PFSK-1 (cell line): ENCODE measurements around the gene CFAP77.

Experiments used
- FOXP2 ChIP-seq: optimal IDR thresholded peaks from 2 replicates; pipeline ENCODE3; 2011; ENCODE audit warnings: borderline replicate concordance, control low read depth, inconsistent platforms; ENCODE audit not compliant: insufficient read depth; ENCODE audit errors: extremely low read length, extremely low read depth
- POLR2AphosphoS5 ChIP-seq: IDR thresholded peaks from 2 replicates; pipeline ENCODE4 v1.6.1; 2012; ENCODE audit warnings: low read depth, mild to moderate bottlenecking, control low read depth, low read length, moderate library complexity
- SIN3A ChIP-seq: IDR thresholded peaks from 2 replicates; pipeline ENCODE4 v1.6.1; 2012; ENCODE audit warnings: mild to moderate bottlenecking, low read length, moderate library complexity, borderline replicate concordance; ENCODE audit not compliant: insufficient read depth
- TAF1 ChIP-seq: IDR thresholded peaks from 2 replicates; pipeline ENCODE4 v1.6.1; 2012; ENCODE audit warnings: low read length, control low read depth, borderline replicate concordance; ENCODE audit not compliant: insufficient read depth
- TF ChIP-seq, protein P1 (sequence below), 2 experiments: IDR thresholded peaks; 2 replicates each; pipeline versions ENCODE4 v1.6.1 to v1.8.0; 2011 to 2012; ENCODE audit warnings: low read depth in 2 of 2, low read length in 2 of 2, control low read depth in 1 of 2, inconsistent platforms in 1 of 2, mild to moderate bottlenecking in 1 of 2, moderate library complexity in 1 of 2; ENCODE audit not compliant: insufficient read depth in 1 of 2

Gene CFAP77

DNA sequence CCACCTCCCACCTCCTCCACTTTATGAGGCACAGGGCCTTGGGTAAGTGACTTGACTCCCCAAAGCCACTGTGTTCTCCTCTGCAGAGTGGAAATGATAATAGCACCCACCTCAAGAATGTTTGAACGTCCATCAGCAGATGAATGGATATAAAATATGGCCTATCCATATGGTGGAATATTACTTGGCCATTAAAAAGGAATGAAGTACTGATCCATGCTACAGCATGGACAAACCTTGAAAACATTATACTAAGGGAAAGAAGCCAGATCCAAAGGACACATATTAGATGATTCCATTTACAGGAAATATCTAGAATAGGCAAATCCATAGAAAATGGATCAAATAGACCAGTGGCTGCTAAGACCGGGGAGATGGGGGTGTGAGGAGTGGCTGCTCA lies 50.2 kb downstream of the CFAP77 start:
- TF ChIP-seq SIN3A (no peak), TAF1 (no peak), POLR2AphosphoS5 (no peak), FOXP2 (no peak)
- TF ChIP-seq, protein P1, sequence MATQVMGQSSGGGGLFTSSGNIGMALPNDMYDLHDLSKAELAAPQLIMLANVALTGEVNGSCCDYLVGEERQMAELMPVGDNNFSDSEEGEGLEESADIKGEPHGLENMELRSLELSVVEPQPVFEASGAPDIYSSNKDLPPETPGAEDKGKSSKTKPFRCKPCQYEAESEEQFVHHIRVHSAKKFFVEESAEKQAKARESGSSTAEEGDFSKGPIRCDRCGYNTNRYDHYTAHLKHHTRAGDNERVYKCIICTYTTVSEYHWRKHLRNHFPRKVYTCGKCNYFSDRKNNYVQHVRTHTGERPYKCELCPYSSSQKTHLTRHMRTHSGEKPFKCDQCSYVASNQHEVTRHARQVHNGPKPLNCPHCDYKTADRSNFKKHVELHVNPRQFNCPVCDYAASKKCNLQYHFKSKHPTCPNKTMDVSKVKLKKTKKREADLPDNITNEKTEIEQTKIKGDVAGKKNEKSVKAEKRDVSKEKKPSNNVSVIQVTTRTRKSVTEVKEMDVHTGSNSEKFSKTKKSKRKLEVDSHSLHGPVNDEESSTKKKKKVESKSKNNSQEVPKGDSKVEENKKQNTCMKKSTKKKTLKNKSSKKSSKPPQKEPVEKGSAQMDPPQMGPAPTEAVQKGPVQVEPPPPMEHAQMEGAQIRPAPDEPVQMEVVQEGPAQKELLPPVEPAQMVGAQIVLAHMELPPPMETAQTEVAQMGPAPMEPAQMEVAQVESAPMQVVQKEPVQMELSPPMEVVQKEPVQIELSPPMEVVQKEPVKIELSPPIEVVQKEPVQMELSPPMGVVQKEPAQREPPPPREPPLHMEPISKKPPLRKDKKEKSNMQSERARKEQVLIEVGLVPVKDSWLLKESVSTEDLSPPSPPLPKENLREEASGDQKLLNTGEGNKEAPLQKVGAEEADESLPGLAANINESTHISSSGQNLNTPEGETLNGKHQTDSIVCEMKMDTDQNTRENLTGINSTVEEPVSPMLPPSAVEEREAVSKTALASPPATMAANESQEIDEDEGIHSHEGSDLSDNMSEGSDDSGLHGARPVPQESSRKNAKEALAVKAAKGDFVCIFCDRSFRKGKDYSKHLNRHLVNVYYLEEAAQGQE (IDR thresholded peaks at IDR 0.05; ENCODE audit: insufficient read depth in 1 of 2, low read depth in 2 of 2, low read length in 2 of 2): no peak

DNA sequence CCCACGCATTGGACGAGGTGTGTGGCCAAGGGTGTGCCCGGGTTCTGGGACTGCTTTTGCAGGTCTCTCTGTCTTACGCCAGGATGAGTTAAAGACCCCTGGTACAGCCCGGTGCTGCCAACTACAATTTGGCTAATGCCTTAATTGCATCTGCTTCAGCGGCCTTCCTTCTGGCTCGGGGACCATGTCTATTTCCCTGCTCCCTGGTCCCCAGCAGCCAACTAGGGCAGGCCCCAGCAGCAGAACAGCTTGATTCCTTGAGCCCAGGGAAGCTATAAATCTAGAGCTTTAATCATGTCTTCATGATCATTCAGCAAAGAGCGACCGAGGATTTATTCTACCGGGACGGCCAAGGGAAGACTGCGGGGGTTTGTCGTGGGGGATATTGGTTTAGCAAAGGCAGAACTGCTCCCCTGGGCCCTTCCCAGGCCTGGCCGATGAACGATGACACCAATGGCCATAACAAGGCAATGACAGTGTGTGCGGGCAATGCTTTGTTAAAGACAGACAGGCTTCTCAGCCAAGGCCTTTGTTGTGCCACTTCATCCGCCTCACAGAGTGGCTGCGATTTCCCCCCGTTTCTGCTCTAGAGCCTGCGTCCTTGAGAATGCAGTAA lies 51.4 kb downstream of the CFAP77 start:
- TF ChIP-seq SIN3A (no peak), TAF1 (no peak), FOXP2 (no peak), POLR2AphosphoS5 (no peak)
- TF ChIP-seq, protein P1 (IDR thresholded peaks at IDR 0.05; ENCODE audit: insufficient read depth in 1 of 2, low read depth in 2 of 2, low read length in 2 of 2): no peak

DNA sequence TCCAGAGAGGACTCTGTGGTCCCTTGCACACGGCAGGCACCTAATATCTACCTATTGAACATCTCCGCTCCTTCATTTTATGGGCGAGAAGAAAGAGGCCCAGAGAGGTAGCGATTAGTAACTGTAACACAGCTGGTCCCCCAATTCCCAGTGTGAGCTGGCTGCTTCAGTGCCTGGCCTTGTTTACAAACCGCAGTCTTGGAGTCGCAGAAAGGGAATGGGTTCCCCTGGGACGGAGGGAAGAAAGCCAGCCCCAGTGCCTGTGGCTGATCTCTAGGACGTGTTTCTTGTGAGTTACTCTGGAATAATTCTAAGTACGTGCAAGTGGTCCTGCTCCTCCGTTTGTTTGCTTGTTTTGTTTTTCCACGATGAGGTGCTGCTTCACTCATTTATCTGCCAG lies 52.0 kb downstream of the CFAP77 start:
- TF ChIP-seq POLR2AphosphoS5: no peak
- TF ChIP-seq FOXP2: no peak
- no peak for TF ChIP-seq TAF1
- TF ChIP-seq, protein P1 (IDR thresholded peaks at IDR 0.05; ENCODE audit: insufficient read depth in 1 of 2, low read depth in 2 of 2, low read length in 2 of 2): no peak
- no peak for TF ChIP-seq SIN3A

DNA sequence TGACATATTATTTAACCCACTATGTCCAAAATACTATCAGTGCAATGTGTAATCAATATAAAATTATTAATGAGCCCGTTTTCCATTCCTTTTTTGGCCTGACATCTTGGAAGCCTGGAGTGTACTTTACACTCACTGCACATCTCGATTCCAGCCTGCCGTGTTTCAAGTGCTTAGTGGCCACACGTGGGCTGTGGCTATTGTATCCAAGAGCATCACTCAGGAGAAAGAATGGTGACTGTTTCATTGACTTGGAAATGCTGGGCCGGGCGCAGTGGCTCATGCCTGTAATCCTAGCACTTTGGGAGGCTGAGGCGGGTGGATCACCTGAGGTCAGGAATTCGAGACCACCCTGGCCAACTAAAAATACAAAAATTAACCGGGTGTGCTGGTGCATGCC lies 54.5 kb downstream of the CFAP77 start:
- TF ChIP-seq SIN3A (no peak), FOXP2 (no peak), POLR2AphosphoS5 (no peak), TAF1 (no peak)
- TF ChIP-seq, protein P1 (IDR thresholded peaks at IDR 0.05; ENCODE audit: insufficient read depth in 1 of 2, low read depth in 2 of 2, low read length in 2 of 2): no peak

DNA sequence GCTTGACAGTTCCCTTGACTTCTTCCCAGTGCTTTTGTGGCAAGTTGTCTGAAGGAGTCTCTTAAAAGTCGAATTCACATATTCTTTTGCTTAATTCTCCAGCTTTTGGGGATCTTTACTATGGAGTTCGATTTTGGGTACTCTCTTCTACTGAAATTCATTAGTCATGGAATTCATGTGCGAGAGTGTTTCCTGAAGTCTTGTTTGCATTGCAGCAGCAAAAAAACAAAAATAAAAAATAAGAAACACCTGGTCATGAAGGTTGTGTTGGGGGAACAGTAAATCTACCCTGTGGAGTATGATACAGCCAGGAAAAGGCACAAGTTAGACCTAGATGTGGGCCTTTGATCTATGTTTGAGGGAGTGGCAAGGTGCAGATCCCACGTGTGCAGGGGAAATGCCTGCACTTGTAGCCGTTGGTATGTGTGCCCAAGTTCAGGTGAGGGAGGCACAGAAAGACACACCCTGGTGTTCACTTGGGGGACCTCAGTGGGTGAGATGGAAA lies 55.2 kb downstream of the CFAP77 start:
- TF ChIP-seq POLR2AphosphoS5 (no peak), TAF1 (no peak), SIN3A (no peak), FOXP2 (no peak)
- TF ChIP-seq, protein P1 (IDR thresholded peaks at IDR 0.05; ENCODE audit: insufficient read depth in 1 of 2, low read depth in 2 of 2, low read length in 2 of 2): no peak
